Skeletal muscle satellite cell (primary cell): ENCODE data around the gene ZFHX3.
A peak's percentile ranks its signal among the peaks of the same experiment; 100 is the strongest.
"Not testable (repeated sequence)": the region's sequence is repeated elsewhere in the genome, so short reads cannot be mapped to it uniquely, and the experiment has no call there.

Experiments
- H3K27me3 ChIP-seq: 2 replicates; pipeline ENCODE4 v1.7.0; 2013; ENCODE audit warnings: low read length; ENCODE audit not compliant: control insufficient read depth, insufficient read depth
- H3K36me3 ChIP-seq: 2 replicates; pipeline ENCODE4 v1.7.0; 2013; ENCODE audit warnings: mild to moderate bottlenecking, control low read depth, low read length; ENCODE audit not compliant: insufficient read depth
- H3K4me1 ChIP-seq: 2 replicates; pipeline ENCODE4 v1.7.0; 2013; ENCODE audit warnings: low read length; ENCODE audit not compliant: control insufficient read depth, insufficient read depth
- H3K4me2 ChIP-seq: 2 replicates; pipeline ENCODE4 v1.7.0; 2013; ENCODE audit warnings: mild to moderate bottlenecking, low read length
- H3K4me3 ChIP-seq: 2 replicates; pipeline ENCODE4 v1.7.0; 2013; ENCODE audit warnings: low read length
- H3K9ac ChIP-seq: 2 replicates; pipeline ENCODE4 v1.7.0; 2013; ENCODE audit warnings: mild to moderate bottlenecking, low read depth, low read length, moderate library complexity
- H3K9me3 ChIP-seq: replicated peaks from 2 replicates; pipeline ENCODE4 v1.7.0; 2013; ENCODE audit warnings: mild to moderate bottlenecking, control low read depth, low read length

ZFHX3 gene

GRCh38 chr16:73015612-73016487, 32.1 kb downstream of the ZFHX3 start:
- no peaks in the 10 kb centered on the region for H3K27me3 ChIP-seq
- H3K9ac ChIP-seq: no peak overlapping the region
- no peak overlapping the region for H3K4me2 ChIP-seq
- H3K4me3 ChIP-seq: no peak overlapping the region
- H3K4me1 ChIP-seq: peaks cover 44% of the 10 kb centered on the region
- no peaks in the 10 kb centered on the region for H3K36me3 ChIP-seq
- no peaks in the 10 kb centered on the region for H3K9me3 ChIP-seq

- no peaks in the 10 kb centered on the region for H3K9me3 ChIP-seq
- H3K27me3 ChIP-seq: no peaks in the 10 kb centered on the region
- no peaks in the 10 kb centered on the region for H3K36me3 ChIP-seq
- no peak overlapping the region for H3K9ac ChIP-seq
- no peak overlapping the region for H3K4me3 ChIP-seq
- no peak overlapping the region for H3K4me2 ChIP-seq
- peaks cover 43% of the 10 kb centered on the region for H3K4me1 ChIP-seq
Observed at GRCh38 chr16:73014768-73015167, 33.2 kb downstream of the ZFHX3 start.

DNA sequence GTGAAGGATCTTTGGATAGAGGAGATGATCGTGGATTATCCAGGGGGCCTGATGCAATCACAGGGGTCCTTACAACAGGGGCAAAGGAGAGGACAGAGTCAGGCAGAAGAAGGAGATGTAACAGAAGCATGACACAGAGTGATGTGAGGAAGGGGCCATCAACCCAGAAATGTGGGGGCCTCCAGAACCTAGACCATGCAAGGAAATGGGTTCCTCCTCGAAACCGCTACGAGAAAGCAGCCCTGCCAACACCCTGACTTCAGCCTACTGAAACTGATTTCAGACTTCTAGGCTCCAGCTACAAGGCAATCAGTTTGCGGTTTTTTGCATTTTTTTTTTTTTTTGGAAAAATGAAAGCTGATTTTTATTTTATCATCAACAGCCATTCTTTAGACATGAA, 34.0 kb downstream of the ZFHX3 start:
- Histone ChIP-seq H3K36me3 (no peaks in the 10 kb centered on the region), H3K9me3 (no peaks in the 10 kb centered on the region), H3K27me3 (no peaks in the 10 kb centered on the region), H3K4me2 (no peak overlapping the region), H3K9ac (no peak overlapping the region), H3K4me1 (peaks cover 37% of the 10 kb centered on the region), H3K4me3 (no peak overlapping the region)

DNA sequence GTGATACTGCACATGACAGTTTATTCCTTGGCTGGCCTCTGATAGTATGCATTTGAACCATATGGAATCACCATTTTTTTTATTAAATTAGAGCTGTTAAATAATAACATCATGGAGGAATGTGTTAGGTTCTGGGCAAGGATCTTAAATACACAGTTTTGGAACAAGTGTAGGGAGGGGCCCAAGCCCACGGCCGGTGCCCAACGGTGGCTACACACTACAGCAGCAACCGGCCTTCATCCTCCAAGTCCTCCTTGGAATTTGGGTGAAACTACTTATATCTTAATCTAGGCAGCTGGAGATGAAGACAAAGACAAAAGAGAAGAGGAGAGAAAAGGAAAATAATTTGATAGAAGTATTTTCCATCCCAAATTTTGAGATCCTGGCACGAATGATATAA, 35.6 kb downstream of the ZFHX3 start:
- H3K36me3 ChIP-seq: no peaks in the 10 kb centered on the region
- no peak overlapping the region for H3K4me3 ChIP-seq
- peaks cover 38% of the 10 kb centered on the region for H3K4me1 ChIP-seq
- H3K27me3 ChIP-seq: no peaks in the 10 kb centered on the region
- no peaks in the 10 kb centered on the region for H3K9me3 ChIP-seq
- H3K9ac ChIP-seq: no peak overlapping the region
- H3K4me2 ChIP-seq: no peak overlapping the region

DNA sequence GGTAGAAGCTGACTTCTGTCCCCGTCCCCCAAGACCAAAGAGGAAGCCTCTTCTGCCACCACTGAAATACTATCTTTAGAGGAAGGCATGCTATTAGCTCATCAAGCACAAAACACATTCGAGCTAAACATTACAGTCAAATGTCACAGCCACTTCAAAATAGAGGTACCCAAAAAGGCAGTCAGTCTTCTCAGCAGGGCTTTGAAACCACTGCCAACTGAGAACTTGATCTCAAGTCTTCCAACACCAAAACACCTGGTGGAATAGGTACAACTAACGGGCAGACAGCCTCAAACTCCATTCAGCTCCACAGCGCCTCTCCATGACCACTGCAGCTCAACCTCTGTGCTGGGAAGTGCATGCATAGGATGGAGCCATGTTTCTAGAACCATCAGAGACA, 36.0 kb downstream of the ZFHX3 start:
- Histone ChIP-seq H3K9ac (no peak overlapping the region), H3K36me3 (no peaks in the 10 kb centered on the region), H3K9me3 (no peaks in the 10 kb centered on the region)

GRCh38 chr16:73010150-73010676, 37.7 kb downstream of the ZFHX3 start:
- Histone ChIP-seq H3K4me1 (peaks cover 30% of the 10 kb centered on the region), H3K9ac (no peak overlapping the region), H3K4me3 (no peak overlapping the region)

More for the DNA sequence above, 36.0 kb downstream of the ZFHX3 start:
- Histone ChIP-seq H3K27me3 (no peaks in the 10 kb centered on the region), H3K4me3 (no peak overlapping the region), H3K4me2 (no peak overlapping the region), H3K4me1 (peaks cover 38% of the 10 kb centered on the region)

DNA sequence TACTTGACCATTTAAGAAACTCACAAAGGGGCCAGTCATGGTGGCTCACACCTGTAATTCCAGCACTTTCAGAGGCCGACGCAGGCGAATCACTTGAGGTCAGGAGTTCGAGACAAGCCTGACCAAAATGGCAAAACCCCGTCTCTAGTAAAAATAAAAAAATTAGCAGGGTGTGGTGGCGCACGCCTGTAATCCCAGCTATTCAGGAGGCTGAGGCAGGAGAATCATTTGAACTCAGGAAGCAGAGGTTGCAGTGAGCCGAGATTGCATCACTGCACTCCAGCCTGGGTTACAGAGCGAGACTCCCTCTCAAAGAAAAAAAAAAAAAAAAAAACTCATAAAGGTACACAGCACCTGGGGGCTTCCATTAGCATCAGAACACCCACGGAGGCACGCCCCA, 38.2 kb downstream of the ZFHX3 start:
- not testable (repeated sequence) for H3K4me2 ChIP-seq, H3K36me3 ChIP-seq, H3K9me3 ChIP-seq, H3K27me3 ChIP-seq, H3K4me3 ChIP-seq, H3K9ac ChIP-seq
- peaks cover 30% of the 10 kb centered on the region for H3K4me1 ChIP-seq

More at GRCh38 chr16:73010150-73010676, 37.7 kb downstream of the ZFHX3 start:
- Histone ChIP-seq H3K36me3 (no peaks in the 10 kb centered on the region), H3K9me3 (no peaks in the 10 kb centered on the region), H3K27me3 (no peaks in the 10 kb centered on the region), H3K4me2 (peak overlapping the region; percentile 33)

GRCh38 chr16:73006026-73006425, 41.9 kb downstream of the ZFHX3 start:
- Histone ChIP-seq H3K4me3 (no peak overlapping the region), H3K4me2 (no peak overlapping the region), H3K9me3 (no peaks in the 10 kb centered on the region), H3K9ac (no peak overlapping the region), H3K36me3 (no peaks in the 10 kb centered on the region), H3K27me3 (no peaks in the 10 kb centered on the region), H3K4me1 (peaks cover 27% of the 10 kb centered on the region)

DNA sequence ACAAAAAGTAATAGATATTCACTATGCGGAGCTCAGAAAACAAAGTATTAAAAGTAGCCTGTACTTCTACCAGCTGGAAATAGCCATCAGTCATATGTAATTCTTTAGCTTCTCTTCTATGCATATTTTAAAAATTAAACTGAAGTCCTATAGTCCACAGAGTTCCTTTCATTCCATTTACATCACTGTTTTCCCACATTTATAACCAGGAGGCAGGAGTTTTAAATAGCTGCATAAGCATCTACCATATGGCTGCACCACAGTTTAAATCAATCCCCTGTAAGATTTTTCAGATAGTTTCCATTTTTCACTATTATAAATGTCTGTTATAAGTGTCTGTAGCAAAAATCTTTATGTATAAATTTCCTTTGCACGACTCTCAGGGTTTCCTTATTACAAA, 45.1 kb downstream of the ZFHX3 start:
- no peaks in the 10 kb centered on the region for H3K9me3 ChIP-seq
- peaks cover 24% of the 10 kb centered on the region for H3K4me1 ChIP-seq
- no peak overlapping the region for H3K4me3 ChIP-seq
- H3K9ac ChIP-seq: no peak overlapping the region
- no peak overlapping the region for H3K4me2 ChIP-seq
- H3K36me3 ChIP-seq: no peaks in the 10 kb centered on the region
- no peaks in the 10 kb centered on the region for H3K27me3 ChIP-seq

GRCh38 chr16:73000907-73001521, 46.9 kb downstream of the ZFHX3 start:
- peak overlapping the region; percentile 44 for H3K9ac ChIP-seq
- peak overlapping the region; percentile 73 for H3K4me2 ChIP-seq
- no peaks in the 10 kb centered on the region for H3K9me3 ChIP-seq
- no peaks in the 10 kb centered on the region for H3K27me3 ChIP-seq
- H3K4me1 ChIP-seq: peaks cover 36% of the 10 kb centered on the region
- peak overlapping the region; percentile 44 for H3K4me3 ChIP-seq
- no peaks in the 10 kb centered on the region for H3K36me3 ChIP-seq

GRCh38 chr16:73000020-73000906, 47.7 kb downstream of the ZFHX3 start:
- H3K4me1 ChIP-seq: peaks cover 33% of the 10 kb centered on the region
- no peaks in the 10 kb centered on the region for H3K9me3 ChIP-seq
- H3K4me2 ChIP-seq: peak overlapping the region; percentile 73
- no peaks in the 10 kb centered on the region for H3K27me3 ChIP-seq
- H3K4me3 ChIP-seq: peak overlapping the region; percentile 44
- H3K36me3 ChIP-seq: peaks cover 3% of the 10 kb centered on the region
- peak overlapping the region; percentile 44 for H3K9ac ChIP-seq
